ENCODE results near the gene PTGES2.
"Not testable (repeated sequence)": the region's sequence is repeated elsewhere in the genome, so short reads cannot be mapped to it uniquely, and the experiment has no call there.

Gene PTGES2

DNA sequence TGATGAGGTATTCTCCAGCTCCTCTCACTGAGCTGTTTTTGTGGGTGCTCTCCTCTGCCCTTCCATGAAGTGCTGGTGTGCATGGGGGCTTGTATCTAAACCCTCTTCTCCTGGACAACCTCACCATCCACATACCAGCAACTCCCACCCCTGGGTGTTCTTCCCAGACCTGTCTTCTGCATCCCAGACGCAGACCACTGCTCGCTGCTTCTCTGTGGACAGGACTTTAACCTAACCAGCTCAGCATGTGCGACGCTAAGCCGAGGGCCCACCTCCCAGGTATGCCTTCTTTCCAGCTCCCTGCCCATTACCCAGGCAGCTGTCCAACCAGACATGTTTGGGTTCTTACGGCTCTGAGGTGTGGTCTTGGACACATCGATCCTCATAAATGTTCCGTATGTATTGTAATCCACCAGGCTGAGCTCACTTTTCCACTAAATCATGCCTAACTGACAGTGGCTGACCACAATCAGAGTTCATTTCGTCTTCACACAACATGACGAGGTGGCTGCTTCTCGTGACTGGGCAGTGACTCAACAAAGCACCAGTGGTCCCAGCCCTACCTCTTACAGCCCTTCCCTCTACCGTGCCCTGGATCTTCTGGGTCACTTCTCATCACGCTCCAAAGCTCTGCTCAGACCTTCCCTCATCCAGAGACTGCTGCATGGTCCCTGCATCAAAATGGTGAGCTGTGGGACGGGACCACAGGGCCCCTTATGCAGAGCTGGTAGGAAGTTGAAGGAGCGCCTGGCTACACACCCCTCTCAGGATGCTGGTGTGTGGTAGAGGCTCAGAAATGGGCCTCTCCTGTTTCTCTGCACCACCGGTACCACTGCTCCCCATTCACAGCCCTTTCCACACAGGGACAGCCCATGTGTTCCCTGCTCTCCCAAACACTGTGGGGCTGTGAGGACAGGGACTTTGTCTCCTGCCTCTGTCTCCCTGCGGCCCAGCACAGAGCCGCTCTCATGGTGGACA, 9.6 kb upstream of the PTGES2 start:
- DNase-seq (ENCODE audit: low read depth in 1 of 2, low spot score in 1 of 2), result no peak

DNA sequence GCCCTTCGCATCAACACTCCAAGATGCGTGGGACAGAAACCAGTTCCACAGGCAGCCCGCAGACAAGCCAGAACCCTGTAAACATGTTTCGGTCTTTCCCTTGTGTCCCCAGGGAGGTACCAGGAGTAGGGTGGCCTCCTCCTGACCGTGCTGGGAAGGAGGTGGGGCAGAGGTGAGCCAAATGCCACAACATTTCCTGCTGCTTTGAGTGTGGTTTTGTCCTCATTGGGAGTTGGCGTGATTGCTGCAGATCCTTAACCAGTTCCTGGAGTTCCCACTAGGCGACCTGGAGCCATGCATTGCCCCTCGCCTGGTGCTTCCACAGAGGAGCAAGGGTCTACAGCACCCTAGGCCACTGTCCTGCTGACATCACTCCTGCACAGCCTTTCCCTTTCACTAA, 8.0 kb upstream of the PTGES2 start:
- DNase-seq (ENCODE audit: low read depth in 1 of 2, low spot score in 1 of 2), result not testable (repeated sequence)

DNA sequence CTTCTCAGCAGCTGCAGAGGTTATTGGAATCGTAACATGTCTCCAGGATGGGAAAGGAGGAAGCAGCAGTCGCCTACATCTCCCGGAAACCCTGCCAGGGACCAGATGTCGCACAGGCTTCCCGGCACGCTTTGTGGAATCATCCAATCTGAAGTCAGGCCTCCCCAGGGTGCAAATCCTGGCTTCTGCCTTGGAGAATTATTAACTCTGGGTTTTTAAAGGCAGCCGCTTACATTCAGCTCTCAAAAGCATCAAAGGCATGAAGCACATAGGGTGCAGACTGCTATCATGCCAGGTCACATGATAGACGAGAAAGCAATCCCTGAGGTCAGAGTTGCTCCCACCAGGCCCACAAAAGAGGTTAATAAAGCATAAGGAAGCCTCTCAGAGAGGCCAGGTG, 4.6 kb upstream of the PTGES2 start:
- not testable (repeated sequence) for DNase-seq (ENCODE audit: low read depth in 1 of 2, low spot score in 1 of 2)

DNA sequence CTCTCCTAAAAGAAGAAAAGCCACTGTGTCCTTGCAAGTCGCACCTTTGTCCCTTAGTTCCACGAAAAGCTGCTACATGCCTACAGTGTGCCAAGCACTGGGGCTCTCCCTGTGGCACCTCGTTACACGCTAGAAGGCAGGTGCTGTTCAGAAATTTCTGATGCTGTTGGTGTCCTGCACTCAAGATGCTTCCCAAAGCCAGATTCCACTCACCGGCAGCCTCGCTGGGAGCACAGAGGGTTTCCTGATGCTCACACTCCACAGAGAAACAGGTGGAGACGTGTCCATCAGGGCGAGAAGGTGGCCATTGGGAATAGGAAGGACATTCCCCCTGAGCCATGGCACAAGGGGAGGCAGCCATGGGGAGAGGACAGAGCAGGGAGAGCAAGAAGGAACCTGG, 3.8 kb upstream of the PTGES2 start:
- not testable (repeated sequence) for DNase-seq (ENCODE audit: low read depth in 1 of 2, low spot score in 1 of 2)

DNA sequence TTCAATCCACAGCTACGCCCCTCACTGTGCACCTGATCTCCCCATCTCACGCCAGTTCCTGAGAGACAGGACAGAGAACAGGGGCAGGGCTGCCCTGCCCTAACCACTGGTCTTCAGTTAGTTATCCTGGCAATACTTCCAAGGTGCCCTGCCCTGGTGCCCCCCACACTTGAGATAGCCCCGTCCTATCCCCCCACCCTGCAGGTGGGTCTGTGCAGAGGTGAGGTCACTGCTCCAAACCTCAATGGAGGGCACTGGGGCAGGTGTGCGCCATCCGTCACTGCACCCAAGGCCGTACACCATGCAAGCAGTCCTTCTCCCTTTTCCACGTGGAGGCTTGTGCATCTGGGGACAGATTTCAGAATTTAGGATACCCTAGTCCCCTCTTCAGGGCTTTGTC, 3.1 kb upstream of the PTGES2 start:
- not testable (repeated sequence) for DNase-seq (ENCODE audit: low read depth in 1 of 2, low spot score in 1 of 2)

DNA sequence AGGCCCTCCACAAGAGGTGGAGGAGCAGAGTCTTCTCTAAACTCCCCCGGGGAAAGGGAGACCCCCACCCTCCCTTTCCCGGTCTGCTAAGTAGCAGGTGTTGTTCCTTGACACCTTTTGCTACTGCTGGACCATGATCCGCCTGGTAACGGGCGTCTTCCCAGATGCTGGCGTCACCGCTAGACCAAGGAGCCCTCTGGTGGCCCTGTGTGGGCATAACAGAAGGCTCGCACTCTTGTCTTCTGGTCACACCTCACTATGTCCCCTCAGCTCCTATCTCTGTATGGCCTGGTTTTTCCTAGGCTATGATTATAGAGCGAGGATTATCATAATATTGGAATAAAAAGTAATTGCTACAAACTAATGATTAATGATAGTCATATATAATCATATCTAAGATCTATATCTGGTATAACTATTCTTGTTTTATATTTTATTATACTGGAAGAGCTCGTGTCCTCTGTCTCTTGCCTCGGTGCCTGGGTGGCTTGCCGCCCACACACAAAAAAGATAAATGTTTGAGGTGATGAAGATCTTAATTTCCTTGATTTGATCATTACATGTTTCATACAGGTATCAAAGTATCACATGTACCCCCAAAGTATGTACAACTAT, 2.6 kb upstream of the PTGES2 start:
- DNase-seq (ENCODE audit: low read depth in 1 of 2, low spot score in 1 of 2), result not testable (repeated sequence)

DNA sequence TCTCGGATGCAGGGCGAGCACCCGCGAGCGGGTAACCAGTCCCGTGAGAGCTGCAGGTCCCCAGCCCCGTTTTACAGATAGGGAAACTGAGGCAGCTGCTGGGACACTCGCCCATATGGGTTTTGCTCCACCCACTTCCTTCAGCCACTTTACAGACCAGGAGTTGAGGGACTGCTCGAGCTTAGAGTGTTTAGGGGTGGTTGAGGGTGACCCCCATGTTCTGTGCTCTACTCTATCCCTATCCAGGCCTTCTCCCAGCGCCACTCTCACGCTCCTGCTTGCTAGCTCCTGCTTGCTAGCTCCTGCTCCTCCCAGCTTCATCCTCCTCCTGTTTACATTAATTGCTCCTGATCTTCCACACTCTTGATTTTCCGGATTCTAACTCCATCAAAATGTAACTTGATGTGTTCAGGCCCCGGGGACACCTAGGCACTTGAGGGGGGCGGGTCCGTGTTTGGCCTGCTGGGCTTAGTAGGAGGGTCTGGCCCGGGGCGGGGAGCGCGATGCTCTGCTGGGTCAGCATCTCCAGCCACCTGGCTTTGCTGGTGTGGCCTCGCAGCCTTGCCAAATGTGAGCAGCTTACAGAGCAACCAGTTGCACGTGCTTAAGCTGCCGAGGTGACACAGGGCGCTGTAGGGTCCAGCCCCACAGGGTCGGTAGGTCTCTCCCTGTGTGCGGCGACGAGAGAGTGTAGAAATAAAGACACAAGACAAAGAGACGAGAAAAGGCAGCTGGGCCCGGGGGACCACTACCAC, 1.5 kb upstream of the PTGES2 start:
- no peak for DNase-seq (ENCODE audit: low read depth in 1 of 2, low spot score in 1 of 2)

DNA sequence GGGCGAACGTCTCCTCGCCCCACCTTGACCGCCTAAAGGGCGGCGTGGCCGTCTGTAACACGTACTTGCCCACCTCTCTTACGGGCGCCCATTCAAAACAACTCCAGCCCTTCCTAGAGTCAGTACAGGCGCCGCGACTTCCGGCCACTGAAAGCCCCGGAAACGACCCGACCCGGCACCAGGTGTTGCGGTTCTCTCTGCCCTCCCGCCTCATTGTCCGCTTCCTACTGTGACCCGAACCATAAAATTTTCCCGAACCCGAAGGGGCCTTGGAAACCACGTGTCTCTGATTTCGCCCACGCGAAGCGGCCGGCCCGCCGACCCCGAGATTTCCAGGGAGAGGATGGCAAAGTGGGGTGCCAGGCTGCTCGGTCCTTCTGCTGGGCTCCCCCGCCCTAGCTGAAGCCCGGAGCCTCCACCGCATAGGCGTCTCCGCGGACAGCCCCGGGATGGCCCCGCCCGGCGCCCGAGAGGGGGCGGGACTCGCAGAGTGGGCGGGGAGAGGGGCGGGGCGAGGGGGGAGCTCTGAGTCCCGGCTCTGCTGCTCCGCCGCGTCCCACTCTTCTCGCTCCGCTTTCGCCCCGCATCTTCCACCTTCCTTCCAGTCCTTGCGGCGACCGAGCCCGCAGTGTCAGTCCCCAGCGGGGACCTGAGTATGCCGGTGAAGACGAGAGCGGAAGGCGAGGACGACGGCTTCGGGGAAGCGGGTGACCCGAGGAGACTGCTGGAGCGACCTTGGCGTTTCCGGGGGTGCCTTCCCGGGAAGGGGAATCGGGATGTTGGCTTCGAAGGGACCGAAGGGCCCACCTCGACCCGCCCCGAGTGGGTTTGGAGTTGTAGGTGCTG, 684 bp upstream of the PTGES2 start:
- DNase-seq (ENCODE audit: low read depth in 1 of 2, low spot score in 1 of 2), result peak; percentile 74 to 77

DNA sequence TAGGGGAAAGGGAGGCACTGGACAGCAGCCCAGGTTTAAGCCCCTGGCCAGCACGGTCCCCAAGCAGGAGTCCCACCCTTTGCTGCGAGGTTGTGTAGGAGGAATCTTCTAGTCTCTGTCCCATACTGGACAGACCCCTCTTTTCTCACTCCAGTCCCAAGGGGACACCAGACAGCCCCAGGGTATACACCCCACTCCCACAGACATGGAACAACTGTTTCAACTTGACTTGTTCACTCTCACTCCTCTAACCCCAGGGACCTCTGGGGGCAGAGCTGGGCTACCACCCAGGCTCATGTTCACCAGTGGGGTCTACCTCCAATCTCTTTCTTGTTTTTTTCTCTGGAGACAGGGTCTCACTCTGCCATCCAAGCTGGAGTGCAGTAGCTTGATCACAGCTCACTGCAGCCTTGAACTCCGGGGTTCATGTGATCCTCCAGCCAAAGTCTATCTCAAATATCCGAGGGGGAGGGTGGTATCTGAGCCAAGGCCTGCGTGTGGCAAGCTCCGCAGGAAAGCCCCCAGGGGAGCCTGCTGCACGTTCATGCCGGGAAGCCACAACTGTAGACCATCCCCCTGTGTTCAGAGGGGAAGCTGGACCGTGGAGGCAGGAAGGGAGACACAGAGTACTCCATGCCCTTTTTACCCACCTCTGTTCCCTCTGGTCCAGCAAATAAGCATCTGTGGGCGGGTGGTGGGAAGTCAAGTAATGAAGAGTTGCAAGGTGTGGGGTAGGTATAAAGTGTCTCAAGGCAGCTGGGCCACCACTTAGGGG, 1.8 kb downstream of the PTGES2 start:
- DNase-seq (ENCODE audit: low read depth in 1 of 2, low spot score in 1 of 2), result no peak

DNA sequence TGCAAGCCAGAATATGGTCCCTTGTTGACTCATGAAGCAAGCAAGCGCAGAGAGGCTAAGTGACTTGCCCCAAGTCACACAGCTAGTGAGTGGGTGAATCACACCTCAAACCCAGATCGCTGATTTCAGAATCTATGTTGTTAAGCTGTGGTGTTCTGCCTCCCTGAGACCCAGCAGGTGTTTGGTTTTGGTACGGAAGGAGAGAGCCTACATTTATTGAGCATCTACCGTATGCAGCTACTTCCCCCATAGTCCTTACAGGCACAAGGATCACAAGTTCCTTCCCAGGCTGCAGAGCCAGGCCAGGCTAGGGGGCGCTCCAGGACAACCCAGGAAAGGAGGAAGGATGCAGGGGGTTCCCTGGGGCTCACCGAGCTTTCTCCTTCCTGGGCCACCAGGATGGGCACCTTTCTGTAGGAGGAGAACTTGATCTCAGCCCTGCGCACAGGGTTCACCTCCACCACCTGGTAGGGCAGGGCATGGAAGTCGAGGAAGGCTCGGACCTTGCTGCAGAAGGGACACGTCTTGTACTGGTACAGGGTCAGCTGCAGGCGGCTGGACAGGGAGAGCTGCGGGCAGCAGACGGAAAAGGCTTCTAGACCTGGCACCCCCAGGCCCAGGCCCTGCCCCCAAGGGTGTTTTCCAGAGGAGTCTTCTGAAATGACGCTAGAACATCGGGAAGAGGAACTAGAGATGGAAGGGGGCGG, 2.5 kb downstream of the PTGES2 start:
- no peak for DNase-seq (ENCODE audit: low read depth in 1 of 2, low spot score in 1 of 2)

DNA sequence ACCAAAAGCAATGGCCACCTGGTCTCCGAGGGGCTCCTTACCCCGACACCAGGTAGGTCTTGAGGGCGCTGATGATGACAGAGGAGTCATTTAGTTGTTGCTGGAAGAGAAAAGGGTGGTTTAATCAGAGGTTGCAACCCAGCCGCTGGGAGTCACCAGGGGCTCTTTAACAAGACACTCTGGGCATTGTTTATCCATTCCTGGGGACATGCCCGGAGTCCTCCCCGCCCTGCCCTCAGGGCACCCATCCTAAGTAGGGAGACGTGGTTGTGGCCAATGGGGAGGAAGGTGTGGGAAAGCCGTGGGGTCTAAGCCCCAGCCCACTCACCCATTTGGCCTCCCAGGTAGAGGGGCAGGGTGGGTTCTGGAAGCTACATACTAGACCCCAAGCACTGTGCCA, 3.1 kb downstream of the PTGES2 start:
- no peak for DNase-seq (ENCODE audit: low read depth in 1 of 2, low spot score in 1 of 2)

DNA sequence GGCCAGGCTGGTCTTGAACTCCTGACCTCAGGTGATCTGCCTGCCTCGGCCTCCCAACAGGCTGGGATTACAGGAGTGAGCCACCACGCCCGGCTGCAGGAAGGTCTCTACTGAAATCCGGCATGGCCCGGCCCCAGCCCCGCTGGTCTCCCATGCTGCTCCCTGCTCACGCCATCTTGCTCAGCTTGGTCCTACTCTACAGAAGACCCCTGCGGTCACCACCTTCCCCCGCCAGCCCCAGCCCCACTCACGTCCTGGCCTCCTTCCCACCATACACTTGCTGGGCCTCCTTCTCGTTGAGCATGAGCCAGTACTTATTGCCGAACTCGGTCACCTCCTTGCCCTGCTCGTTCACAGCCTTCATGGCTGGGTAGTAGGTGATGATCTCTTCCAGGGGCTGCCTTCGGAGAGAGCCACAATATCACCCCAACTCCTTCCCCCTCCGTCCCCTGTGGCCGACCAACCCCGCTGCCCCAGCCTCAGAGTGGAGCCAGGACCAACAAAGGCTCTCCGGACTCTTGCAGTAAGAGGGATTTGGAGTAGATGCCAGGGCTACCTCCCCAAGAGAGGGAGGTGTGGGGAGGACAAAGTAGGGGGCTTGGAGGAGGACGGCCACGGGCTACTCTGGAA, 4.0 kb downstream of the PTGES2 start:
- no peak for DNase-seq (ENCODE audit: low read depth in 1 of 2, low spot score in 1 of 2)

DNA sequence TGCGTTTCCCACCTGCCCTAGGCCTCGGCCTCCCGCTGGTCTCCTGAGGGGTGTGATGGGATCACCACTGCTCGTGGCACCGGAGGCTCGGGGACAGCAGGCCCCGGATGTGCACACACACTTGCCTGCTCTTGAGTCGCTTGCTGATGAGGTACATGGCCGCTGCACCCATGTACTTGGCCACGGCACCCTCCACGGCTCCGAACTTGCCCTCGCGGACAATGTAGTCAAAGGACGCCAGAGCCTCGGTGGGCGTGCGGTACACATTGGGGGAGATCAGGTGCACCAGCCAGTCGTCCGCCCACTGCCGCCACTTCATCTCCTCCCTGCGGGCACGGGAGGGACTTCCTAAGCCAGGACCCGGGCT, 4.7 kb downstream of the PTGES2 start:
- DNase-seq (ENCODE audit: low read depth in 1 of 2, low spot score in 1 of 2), result no peak

DNA sequence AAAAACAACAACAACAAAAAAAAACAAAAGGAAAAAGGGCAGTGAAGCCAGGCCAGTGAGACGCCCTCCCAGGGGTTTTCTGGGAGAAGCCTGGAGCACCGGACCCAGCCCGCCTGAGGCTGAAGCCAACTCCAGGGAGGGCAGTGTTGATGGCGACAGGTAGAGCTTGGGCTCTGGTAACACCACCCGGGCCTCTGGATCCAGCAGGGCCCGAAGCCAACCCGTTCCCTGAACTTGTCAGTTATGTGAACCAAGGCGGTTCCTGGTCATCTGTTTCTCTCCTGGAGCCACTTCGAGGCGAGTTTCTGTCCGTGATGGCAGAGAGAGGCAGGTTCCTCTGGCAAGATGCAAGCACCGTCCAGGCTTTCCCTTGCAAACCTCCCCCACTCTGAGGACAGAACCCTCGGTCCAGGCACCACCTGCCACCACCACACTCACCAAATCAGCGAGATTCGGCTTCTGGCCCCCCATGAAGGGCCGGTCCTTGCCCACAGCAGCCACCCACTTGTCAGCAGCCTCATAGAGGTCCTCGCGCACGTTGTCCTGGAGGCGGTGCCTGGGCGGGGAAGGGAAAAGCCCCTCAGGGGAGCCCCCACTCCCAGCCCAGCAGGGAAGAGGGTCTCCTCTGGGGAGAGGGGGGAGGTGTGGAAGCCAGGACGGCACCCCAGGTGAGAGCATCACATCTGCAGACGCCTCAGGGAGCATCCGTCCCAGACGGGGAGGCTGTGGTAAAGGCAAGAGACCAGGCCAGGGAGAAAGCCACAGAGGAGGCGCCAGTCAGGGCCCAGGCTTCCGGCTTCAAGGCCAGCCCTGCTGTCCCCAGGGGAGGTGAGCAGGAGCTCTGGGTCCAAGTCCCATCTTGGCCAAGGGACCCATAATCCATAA, 5.4 kb downstream of the PTGES2 start:
- DNase-seq (ENCODE audit: low read depth in 1 of 2, low spot score in 1 of 2), result no peak

DNA sequence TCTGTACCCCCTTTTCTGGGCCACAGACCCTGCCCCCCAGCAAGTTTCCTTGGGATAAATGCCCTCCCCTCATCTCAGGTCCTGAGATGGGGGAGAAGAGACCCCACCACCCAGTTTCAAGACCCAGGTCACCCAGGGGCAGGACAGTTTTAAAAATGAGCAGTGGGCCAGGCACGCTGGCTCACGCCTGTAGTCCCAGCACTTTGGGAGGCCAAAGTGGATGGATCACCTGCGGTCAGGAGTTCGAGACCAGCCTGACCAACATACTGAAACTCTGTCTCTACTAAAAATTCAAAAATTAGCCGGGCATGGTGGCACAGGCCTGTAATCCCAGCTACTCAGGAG, 6.1 kb downstream of the PTGES2 start:
- no peak for DNase-seq (ENCODE audit: low read depth in 1 of 2, low spot score in 1 of 2)

DNA sequence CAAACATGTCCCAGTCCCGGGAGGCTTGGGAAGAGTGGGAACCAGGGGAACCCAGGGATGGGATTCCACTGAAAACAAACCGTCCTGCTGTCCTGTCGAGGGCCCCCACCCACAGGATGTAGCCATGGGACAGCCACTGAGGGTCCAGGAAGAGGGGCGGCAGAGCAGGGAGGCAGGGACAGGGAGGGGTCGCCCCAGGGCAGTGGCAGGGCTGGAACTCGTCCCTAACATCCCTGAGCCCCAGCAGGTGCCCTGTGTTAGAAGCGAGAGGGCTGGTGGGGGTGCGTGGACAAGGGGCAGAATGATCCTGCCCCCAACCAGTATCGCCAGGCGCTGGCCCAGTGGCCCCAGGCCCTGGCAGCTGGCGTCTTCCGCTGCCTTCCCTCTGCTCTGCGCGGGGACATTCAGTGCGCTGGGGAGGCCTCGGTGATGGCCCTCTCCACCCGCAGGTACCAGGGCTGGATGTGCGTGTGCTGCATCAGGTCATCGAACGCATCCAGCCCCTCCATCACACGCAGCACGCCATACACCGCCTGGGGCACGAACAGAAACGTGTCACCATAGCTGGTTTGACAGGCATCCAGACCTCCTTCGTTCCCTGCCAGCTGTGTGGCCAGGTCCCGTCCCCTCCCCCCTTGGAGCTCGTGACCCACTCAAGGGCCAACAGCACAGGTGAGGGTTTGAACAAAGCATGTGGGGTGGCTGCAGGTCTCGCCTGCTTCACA, 6.6 kb downstream of the PTGES2 start:
- no peak for DNase-seq (ENCODE audit: low read depth in 1 of 2, low spot score in 1 of 2)

DNA sequence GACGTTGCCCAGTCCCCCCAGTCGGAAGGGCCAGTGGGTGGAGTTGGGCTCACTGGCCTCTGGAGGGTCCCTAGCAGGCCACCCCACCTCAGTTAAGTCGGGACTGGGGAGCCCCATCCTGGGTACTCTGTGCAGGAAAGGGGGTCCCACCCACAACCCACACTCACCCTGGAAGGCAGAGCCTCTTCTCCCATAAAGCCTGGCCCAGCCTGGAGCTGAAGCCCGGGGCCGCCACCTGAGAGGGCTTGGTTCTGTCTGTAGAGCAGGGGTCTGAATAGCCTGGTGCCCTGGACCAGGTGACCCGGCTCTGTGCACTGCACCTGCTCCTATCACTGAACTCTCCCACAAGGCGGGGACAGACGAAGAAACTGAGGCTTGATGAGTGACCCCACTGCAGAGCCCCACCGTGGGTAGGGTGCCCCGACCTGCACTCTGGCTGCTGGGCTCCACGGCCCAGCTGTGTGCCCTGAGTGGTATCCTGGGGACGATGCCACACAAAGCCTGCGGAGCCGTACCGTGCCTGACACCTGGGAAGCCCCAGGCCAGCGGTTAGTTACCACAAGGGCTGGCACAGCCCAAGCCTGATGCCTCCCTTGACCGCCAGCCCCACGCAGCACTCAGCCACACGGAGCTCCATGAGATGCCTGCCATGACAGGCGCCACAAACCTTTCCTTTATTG, 7.3 kb downstream of the PTGES2 start:
- DNase-seq (ENCODE audit: low read depth in 1 of 2, low spot score in 1 of 2), result no peak
